Hepatocyte (in vitro differentiated cells): Measurements from ENCODE around the gene MSI2.

Source experiments
- EZH2phosphoT487 ChIP-seq: fragments of 200-600 bp; sonication (generic); IDR thresholded peaks from one replicate; pipeline ENCODE4 v1.6.1; 2018; ENCODE audit warnings: antibody characterized with exemption, mild to moderate bottlenecking, low read depth, moderate library complexity; ENCODE audit not compliant: unreplicated experiment, severe bottlenecking
- TF ChIP-seq, protein P1 (sequence below): fragments of 200-600 bp; sonication (generic); IDR thresholded peaks from 2 replicates; pipeline ENCODE4 v1.5.1; 2016; ENCODE audit warnings: antibody characterized with exemption, mild to moderate bottlenecking; ENCODE audit not compliant: poor library complexity

DNA sequence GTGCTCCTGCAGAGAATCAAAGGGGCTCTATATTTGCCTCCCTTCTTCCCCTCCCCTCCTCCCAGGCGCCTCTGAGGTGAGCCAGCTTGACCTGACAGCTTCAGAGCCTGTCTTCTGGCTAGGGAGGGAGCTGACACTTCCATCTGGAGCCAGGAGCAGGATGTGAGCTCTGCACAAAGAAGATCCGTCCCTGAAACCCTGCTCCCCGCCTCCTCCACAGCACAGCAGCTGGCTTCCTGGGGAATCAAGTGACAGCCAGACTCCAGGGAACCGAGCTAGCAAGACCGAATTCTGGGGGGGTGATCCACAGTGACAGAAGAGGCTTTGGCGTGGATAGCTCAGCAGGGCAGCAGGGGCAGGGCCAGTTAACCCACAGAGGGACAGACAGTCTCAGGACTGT is 451.6 kb downstream of the MSI2 start:
- no peak for TF ChIP-seq EZH2phosphoT487
- TF ChIP-seq, protein P1, sequence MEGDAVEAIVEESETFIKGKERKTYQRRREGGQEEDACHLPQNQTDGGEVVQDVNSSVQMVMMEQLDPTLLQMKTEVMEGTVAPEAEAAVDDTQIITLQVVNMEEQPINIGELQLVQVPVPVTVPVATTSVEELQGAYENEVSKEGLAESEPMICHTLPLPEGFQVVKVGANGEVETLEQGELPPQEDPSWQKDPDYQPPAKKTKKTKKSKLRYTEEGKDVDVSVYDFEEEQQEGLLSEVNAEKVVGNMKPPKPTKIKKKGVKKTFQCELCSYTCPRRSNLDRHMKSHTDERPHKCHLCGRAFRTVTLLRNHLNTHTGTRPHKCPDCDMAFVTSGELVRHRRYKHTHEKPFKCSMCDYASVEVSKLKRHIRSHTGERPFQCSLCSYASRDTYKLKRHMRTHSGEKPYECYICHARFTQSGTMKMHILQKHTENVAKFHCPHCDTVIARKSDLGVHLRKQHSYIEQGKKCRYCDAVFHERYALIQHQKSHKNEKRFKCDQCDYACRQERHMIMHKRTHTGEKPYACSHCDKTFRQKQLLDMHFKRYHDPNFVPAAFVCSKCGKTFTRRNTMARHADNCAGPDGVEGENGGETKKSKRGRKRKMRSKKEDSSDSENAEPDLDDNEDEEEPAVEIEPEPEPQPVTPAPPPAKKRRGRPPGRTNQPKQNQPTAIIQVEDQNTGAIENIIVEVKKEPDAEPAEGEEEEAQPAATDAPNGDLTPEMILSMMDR, result no peak
